Upper lobe of left lung (tissue), 6 donors: ENCODE results near the gene OXCT1. TPM values are rescaled to one million over a fixed set of nuclear protein-coding genes. Genes with fewer than 3 reads are reported as not detected.
"Not testable (repeated sequence)": the region's sequence is repeated elsewhere in the genome, so short reads cannot be mapped to it uniquely, and the experiment has no call there.

Source experiments
- ATAC-seq, 2 donors: fragments of 200-7000 bp; cut with Tn5 transposase; one replicate each; pipeline ENCODE4 v1.9.1; 2022; ENCODE audit warnings: mild to moderate bottlenecking in 2 of 2, moderate library complexity in 2 of 2; ENCODE audit not compliant: low FRiP score in 2 of 2
- DNase-seq, 2 donors: peaks; one replicate each; pipeline ENCODE4 v3.0.0-alpha.2; 2019 to 2020
- H3K27ac ChIP-seq, 4 donors: fragments of 200-600 bp; sonication (generic); one replicate each; pipeline ENCODE4 v1.5.1; 2016 to 2019
- H3K27me3 ChIP-seq, 4 donors: fragments of 200-600 bp; sonication (generic); one replicate each; pipeline ENCODE4 v1.5.1; 2017 to 2019
- H3K36me3 ChIP-seq, 4 donors: fragments of 200-600 bp; sonication (generic); one replicate each; pipeline ENCODE4 v1.5.1; 2016 to 2019
- H3K4me1 ChIP-seq, 4 donors: fragments of 200-600 bp; sonication (generic); one replicate each; pipeline ENCODE4 v1.5.1; 2018 to 2019
- H3K4me3 ChIP-seq, 4 donors: fragments of 200-600 bp; sonication (generic); one replicate each; pipeline ENCODE4 v1.5.1; 2017 to 2019; ENCODE audit warnings: mild to moderate bottlenecking in 2 of 4, moderate library complexity in 1 of 4
- H3K9me3 ChIP-seq, 4 donors: fragments of 200-600 bp; sonication (generic); one replicate each; pipeline ENCODE4 v1.5.1; 2018 to 2019
- EP300 ChIP-seq, 4 donors: sonication (generic); formaldehyde crosslinking; IDR thresholded peaks; one replicate each; pipeline ENCODE4 v1.5.1; 2017; ENCODE audit warnings: antibody characterized with exemption in 4 of 4, control low read depth in 2 of 4
- POLR2A ChIP-seq, 4 donors: fragments of 450-650 bp; IDR thresholded peaks; one replicate each; pipeline ENCODE4 v1.5.1; 2016 to 2017; ENCODE audit warnings: antibody characterized with exemption in 4 of 4, mild to moderate bottlenecking in 2 of 4
- POLR2AphosphoS5 ChIP-seq, 2 donors: sonication (generic); formaldehyde crosslinking; IDR thresholded peaks; one replicate each; pipeline ENCODE4 v1.5.1; 2017; ENCODE audit warnings: antibody characterized with exemption in 2 of 2
- WGBS, 2 donors: methylation state at CpG; one replicate each; pipeline ENCODE4 v1.1.5; 2017 to 2018; 5-methylcytosine and 5-hydroxymethylcytosine counted together
- total RNA-seq, 6 donors: library from RNA; depleted of rRNA in 4 of 6; stranded (reverse); fragments of >200 nt in 4 of 6; gene quantifications; one replicate each; pipeline versions ENCODE4 v1.1.0 to v1.2.1, GENCODE V29; 2016 to 2021
- TF ChIP-seq, protein P1 (sequence below), 6 experiments: fragments of 450-650 bp in 4 of 6; fragments of 200-600 bp in 2 of 6; sonication (generic) in 2 of 6; IDR thresholded peaks; one replicate each; pipeline ENCODE4 v1.5.1; 2016 to 2019; ENCODE audit warnings: antibody characterized with exemption in 6 of 6
- donor health status: DM: no; HTN: no; CAD: no; lungs with moderate emphysema.
- donor health status: DM: no; HTN: yes; CAD: no; lungs with severe emphysema.

Gene OXCT1
- total RNA-seq, 6 donors from 2014 or later, result 6.4 to 16.3 (median 12.1) TPM

DNA sequence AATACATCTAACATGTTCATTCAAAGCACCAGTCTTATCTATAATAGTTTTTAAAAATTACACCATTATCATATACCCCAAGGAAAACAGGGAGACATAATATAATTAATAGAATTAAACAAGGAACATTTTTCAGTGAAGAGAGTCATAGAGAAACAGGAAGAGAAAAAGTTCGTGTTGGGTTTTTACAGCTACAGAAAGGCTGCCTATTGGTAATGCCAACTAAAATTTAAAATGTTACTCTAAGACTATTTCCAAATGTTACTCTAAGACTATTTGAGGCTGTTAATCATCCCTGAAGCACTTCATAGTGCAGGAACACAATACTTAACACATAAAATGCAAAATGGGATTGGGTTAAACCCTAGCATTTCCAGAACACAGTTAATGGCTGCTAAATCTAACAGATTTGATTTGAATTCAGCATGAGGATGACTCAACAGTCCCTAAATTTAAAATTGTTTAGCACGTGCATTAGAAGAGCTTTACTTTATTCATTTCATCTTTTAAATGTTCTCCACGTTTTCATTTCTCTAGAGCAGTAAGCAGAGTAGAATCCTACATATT is 54.5 kb downstream of the OXCT1 start:
- no peaks in the 10 kb centered on the region for H3K27me3 ChIP-seq
- no peaks in the 10 kb centered on the region for H3K36me3 ChIP-seq
- no peak overlapping the region for H3K4me3 ChIP-seq
- DNase-seq, result no peak
- no peak for ATAC-seq
- no peaks in the 10 kb centered on the region for H3K9me3 ChIP-seq
- H3K27ac ChIP-seq, result no peak overlapping the region
- 84 to 87% methylated on average over 3 of the region's 3 CpGs for WGBS, 2 donors
- TF ChIP-seq POLR2AphosphoS5 (IDR thresholded peaks at IDR 0.05), result no peak
- no peak for TF ChIP-seq POLR2A (IDR thresholded peaks at IDR 0.05)
- TF ChIP-seq, protein P1, sequence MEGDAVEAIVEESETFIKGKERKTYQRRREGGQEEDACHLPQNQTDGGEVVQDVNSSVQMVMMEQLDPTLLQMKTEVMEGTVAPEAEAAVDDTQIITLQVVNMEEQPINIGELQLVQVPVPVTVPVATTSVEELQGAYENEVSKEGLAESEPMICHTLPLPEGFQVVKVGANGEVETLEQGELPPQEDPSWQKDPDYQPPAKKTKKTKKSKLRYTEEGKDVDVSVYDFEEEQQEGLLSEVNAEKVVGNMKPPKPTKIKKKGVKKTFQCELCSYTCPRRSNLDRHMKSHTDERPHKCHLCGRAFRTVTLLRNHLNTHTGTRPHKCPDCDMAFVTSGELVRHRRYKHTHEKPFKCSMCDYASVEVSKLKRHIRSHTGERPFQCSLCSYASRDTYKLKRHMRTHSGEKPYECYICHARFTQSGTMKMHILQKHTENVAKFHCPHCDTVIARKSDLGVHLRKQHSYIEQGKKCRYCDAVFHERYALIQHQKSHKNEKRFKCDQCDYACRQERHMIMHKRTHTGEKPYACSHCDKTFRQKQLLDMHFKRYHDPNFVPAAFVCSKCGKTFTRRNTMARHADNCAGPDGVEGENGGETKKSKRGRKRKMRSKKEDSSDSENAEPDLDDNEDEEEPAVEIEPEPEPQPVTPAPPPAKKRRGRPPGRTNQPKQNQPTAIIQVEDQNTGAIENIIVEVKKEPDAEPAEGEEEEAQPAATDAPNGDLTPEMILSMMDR (IDR thresholded peaks at IDR 0.05), result no peak
- no peak for TF ChIP-seq EP300 (IDR thresholded peaks at IDR 0.05)
- H3K4me1 ChIP-seq, result no peaks in the 10 kb centered on the region

DNA sequence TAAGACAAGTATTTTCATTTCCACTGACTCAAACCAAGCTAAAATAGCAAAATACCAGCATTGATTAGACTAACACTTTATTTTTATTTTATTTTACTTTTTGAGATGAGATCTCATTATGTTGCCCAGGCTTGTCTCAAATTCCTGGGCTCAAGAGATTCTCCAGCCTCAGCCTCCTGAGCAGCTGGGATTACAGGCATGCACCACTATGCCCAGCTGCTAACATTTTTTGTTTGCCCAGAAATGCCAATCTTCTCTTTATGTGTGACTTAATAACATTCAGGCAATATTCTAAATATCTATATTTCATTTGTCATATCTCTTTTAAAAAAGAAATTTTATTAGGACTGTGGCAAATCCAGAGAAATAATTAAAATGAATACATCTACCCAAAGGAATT is 55.0 kb downstream of the OXCT1 start:
- DNase-seq, result no peak
- H3K27ac ChIP-seq, result no peak overlapping the region
- H3K4me1 ChIP-seq, result no peaks in the 10 kb centered on the region
- no peak for ATAC-seq
- TF ChIP-seq, protein P1 (IDR thresholded peaks at IDR 0.05), result no peak
- TF ChIP-seq POLR2A (IDR thresholded peaks at IDR 0.05) (no peak), POLR2AphosphoS5 (IDR thresholded peaks at IDR 0.05) (no peak), EP300 (IDR thresholded peaks at IDR 0.05) (no peak)
- H3K9me3 ChIP-seq, result no peaks in the 10 kb centered on the region
- no peak overlapping the region for H3K4me3 ChIP-seq
- no peaks in the 10 kb centered on the region for H3K27me3 ChIP-seq
- no peaks in the 10 kb centered on the region for H3K36me3 ChIP-seq

DNA sequence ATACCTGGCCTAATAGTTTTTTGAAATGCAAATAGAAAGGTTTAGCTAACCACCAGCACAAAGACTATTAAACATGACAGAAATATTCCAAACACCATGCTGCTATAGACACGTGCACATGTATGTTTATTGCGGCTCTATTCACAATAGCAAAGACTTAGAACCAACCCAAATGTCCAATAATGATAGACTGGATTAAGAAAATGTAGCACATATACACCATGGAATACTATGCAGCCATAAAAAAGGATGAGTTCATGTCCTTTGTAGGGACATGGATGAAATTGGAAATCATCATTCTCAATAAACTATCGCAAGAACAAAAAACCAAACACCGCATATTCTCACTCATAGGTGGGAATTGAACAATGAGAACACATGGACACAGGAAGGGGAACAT is 55.9 kb downstream of the OXCT1 start:
- H3K9me3 ChIP-seq, DNase-seq, H3K4me1 ChIP-seq, H3K27me3 ChIP-seq, ATAC-seq, H3K4me3 ChIP-seq, H3K27ac ChIP-seq, H3K36me3 ChIP-seq: not testable (repeated sequence)
- 84 to 93% methylated on average over 3 to 4 of the region's 4 CpGs for WGBS, 2 donors

DNA sequence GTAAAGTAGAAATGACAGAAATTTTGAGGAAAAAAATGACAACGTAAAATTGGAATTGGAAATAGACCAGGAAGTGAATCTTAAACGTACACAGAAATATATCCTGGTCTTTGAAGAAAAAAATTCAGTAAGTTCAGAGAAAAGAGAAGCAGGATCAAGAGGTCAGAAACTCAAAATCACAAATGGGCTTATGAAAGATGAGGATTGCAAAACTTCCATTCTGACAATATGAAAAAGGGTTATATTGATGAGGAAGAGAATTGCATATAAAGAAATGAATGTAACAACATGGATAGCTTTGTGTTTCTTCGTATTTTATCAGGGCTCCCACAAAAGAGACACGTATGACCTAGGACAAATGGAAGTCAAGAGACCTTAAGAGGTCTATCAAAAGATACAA is 58.1 kb downstream of the OXCT1 start:
- Histone ChIP-seq H3K4me3 (no peak overlapping the region), H3K27ac (no peak overlapping the region), H3K36me3 (no peaks in the 10 kb centered on the region), H3K4me1 (no peaks in the 10 kb centered on the region), H3K9me3 (no peaks in the 10 kb centered on the region), H3K27me3 (no peaks in the 10 kb centered on the region)
- TF ChIP-seq EP300 (IDR thresholded peaks at IDR 0.05) (no peak), POLR2AphosphoS5 (IDR thresholded peaks at IDR 0.05) (no peak), POLR2A (IDR thresholded peaks at IDR 0.05) (no peak)
- TF ChIP-seq, protein P1 (IDR thresholded peaks at IDR 0.05), result no peak
- ATAC-seq, result no peak
- no peak for DNase-seq
- WGBS, 2 donors, result 77 to 81% methylated on average over 4 of the region's 4 CpGs

DNA sequence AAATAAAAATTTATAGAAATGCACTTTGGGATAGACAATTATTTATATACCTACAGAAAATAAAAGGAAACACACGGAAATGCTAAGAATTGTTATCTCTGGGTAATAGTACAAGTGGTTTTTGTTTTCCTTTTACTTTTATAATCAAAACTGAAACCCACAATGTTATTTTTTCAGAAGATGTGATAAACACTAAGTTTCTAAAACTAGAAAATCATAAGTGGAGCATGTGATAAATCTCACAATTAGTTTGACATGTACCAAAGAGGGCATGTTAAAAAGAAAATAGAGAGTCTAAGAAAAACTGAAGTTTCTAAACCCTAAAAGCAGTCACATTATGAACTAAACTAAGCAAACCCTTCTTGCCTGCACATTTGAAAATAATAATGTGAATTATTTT is 61.1 kb downstream of the OXCT1 start:
- Histone ChIP-seq H3K9me3 (no peaks in the 10 kb centered on the region), H3K36me3 (peaks cover 0 to 13% (median 0%) of the 10 kb centered on the region in 4 donors), H3K4me1 (no peaks in the 10 kb centered on the region), H3K27ac (no peak overlapping the region), H3K27me3 (no peaks in the 10 kb centered on the region), H3K4me3 (no peak overlapping the region)
- DNase-seq (no peak), ATAC-seq (no peak)
- 62 to 63% methylated on average over 1 of the region's 1 CpG for WGBS, 2 donors
- TF ChIP-seq, protein P1 (IDR thresholded peaks at IDR 0.05), result no peak
- TF ChIP-seq POLR2A (IDR thresholded peaks at IDR 0.05), result no peak
- TF ChIP-seq EP300 (IDR thresholded peaks at IDR 0.05), result no peak
- no peak for TF ChIP-seq POLR2AphosphoS5 (IDR thresholded peaks at IDR 0.05)
